HG03432 (cell line): ENCODE measurements around the gene SLC16A12.

Source experiments
- ATAC-seq: cut with Tn5 transposase; IDR thresholded peaks from one replicate; pipeline ENCODE4 v1.9.1; 2021; ENCODE audit warnings: mild to moderate bottlenecking, moderate library complexity; ENCODE audit not compliant: unreplicated experiment

The SLC16A12 gene

GRCh38 chr10:89515031-89515841 lies 20.2 kb downstream of the SLC16A12 start:
- no peak for ATAC-seq

DNA sequence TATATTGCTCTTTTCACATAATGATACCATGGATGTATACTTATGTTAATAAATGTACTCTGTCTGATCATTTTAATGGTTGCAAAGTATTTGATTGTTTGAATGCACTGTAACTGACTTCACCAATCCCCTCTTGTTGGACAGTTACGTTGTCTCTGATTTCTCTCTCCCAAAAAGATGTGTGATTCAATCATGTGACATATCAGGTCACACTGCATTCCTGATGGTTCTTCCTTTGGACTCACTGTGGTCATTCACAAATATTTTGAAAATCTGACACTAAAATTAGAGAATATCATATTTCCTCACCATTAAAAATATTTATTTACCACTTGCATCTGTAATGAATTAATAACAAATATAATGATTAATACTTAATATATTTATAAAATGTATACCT lies 22.2 kb downstream of the SLC16A12 start:
- ATAC-seq, result no peak

DNA sequence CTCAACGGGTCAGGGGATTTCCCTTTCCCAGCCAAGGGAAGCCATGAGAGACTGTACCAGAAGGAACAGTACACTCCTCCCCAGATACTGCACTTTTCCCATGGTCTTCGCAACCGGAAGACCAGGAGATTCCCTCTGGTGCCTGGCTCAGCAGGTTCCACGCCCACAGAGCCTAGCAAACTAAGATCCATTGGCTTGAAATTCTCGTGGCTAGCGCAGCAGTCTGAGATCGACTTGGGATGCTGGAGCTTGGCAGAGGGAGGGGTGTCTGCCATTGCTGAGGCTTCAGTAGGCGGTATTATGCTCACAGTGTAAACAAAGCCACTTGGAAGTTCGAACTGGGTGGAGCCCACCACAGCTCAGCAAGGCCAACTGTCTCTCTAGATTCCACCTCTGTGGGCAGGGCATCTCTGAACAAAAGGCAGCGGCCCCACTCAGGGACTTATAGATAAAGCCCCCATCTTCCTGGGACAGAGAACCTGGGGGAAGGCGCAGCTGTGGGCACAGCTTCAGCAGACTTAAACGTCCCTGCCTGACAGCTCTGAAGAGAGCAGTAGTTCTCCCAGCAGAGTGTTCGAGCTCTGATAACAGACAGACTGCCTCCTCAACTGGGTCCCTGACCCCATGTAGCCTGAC lies 29.6 kb downstream of the SLC16A12 start:
- ATAC-seq, result no peak

GRCh38 chr10:89504691-89505090 lies 30.7 kb downstream of the SLC16A12 start:
- no peak for ATAC-seq

GRCh38 chr10:89503652-89504370 lies 31.6 kb downstream of the SLC16A12 start:
- no peak for ATAC-seq

GRCh38 chr10:89503151-89503550 lies 32.2 kb downstream of the SLC16A12 start:
- no peak for ATAC-seq

- ATAC-seq, result no peak
These were observed 32.8 kb downstream of the SLC16A12 start for GRCh38 chr10:89502549-89502948.

GRCh38 chr10:89494575-89494974 lies 40.8 kb downstream of the SLC16A12 start:
- ATAC-seq, result no peak

GRCh38 chr10:89494068-89494467 lies 41.3 kb downstream of the SLC16A12 start:
- ATAC-seq, result no peak

DNA sequence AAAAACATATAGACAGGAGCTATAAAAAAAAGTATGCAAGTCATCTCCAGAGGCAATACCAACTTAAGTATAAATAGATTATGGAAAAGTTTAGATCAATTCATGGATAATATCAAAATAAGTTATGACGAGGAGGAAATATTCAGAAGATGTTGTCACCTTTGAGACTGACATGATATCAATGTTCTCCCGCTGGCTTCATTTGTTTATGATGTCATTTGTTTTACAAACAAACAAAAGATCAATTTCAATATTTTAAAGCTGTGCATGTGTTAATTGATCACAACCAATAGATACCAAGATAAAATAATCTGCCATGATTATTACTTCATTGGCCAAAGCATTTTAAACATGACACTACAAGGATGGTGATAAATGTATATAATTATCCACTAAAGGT lies 43.5 kb downstream of the SLC16A12 start:
- ATAC-seq, result no peak

DNA sequence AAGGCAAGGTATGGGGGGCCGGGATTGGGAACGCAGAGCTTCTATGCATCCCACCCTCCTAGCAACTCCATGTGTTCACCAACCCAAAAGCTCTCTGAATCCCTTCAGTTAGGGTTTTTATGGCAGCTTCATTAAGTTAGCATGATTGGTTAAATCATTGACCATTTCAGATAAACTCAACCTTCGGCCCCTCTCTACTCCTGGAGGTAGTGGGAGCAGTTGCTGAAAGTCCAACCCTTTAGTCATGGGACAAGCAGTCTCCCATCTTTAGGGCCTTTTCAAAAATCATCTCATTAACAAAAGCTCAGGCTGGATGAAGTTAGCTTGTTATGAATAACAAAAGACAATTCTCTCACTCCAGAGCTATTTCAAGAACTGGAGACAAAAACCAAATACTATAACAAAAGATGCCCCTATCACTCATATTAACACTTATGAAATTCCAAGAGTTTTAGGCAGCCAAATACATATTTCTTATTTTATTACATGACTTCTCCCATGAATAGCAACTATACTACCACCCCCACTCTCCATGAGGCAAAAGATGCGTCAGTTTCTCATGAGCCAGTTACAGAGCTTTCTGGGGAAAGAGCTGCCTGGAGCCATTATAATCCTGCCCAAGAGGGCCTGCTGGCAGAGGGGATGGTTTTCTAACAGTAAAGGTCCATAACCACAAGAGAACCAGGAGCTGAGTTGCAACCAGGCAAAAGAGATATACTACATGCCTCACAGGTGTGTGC lies 44.6 kb downstream of the SLC16A12 start:
- ATAC-seq, result no peak

DNA sequence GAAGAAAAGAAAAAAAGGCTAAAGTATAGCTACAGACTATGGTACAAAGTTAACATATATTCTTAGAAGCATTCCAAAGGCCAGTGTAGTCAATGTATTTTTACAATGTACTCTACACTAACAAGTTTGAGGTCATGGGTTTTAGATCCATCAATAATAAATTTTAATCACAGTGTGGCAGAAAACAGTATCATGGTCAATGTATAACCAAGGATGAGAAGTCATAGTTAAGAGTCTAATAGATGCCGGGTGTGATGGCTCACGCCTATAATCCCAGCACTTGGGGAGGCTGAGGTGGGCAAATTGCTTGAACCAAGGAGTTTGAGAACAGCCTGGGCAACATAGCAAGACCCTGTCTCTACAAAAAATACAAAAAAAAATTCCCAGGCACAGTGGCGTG lies 53.1 kb downstream of the SLC16A12 start:
- ATAC-seq, result no peak

DNA sequence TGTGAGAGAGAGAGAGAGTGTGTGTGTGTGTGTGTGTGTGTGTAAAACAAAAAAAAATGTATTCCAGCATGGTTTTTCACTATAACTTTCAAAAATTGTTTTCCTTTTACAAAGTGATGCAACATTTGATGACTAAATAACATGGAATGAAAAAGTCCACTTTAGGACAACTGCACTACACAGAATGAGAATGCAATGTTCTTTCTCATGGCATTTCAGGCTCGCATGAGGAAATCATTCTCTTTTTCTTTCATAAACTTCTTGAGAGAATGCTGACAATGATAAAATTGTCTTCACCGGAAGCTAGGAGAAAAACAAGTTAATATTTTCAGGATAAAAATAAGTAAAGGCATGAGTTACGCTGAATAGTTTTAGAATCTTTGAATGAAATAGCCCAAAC lies 53.7 kb downstream of the SLC16A12 start:
- no peak for ATAC-seq

DNA sequence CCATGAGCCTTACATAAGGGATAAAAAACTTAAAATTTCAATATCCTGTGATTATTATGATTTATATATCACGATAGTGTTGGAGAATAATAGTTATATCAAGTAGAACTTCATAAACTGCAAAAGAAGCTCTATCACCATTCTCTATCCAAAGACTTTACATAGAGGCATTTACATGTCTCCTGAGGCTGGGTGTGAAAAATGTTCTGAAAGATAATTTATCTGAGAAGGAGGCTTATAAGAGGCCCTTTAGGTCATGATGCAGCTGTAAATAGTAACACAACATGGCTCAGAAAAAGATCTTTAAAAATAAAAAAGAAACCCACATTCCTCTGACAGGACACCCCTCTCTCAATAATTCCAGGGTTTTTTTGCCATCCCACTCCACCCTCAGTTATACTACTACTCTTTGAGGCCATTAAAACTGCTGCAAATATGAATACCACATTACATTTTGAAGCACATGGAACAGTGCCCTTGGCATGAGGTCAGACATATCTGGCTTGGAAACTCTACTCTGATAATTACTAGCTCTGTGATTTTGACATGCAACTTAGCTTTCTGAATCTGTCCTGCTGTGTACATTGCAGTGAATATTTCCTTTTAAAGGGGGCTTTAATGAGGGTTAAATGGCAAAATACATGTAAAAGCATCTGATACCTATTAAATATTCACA lies 55.5 kb downstream of the SLC16A12 start:
- ATAC-seq, result no peak

GRCh38 chr10:89478739-89479654 lies 56.4 kb downstream of the SLC16A12 start:
- ATAC-seq, result no peak

- ATAC-seq, result no peak
These were observed 57.2 kb downstream of the SLC16A12 start for GRCh38 chr10:89478085-89478738.

DNA sequence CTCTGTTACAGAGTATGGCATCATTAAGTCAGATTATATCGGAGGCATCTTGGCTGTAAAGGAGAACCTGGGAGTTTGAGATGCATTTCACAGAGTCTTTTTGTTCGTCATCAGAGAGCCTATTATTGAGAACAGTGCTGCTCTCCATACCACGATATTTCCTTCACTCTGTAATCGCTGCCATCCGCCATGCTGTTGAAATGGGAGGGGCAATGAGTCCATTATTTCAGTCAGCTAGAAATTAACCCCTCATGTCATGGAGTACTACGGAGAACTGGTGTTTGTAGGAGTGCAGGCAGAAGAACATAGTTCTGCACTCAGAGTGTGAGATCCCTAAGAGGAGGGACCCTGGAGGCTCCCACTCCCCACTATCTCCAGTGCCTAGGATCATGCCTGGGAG lies 59.2 kb downstream of the SLC16A12 start:
- no peak for ATAC-seq

- ATAC-seq, result no peak
These were observed 59.8 kb downstream of the SLC16A12 start for GRCh38 chr10:89475591-89475998.

DNA sequence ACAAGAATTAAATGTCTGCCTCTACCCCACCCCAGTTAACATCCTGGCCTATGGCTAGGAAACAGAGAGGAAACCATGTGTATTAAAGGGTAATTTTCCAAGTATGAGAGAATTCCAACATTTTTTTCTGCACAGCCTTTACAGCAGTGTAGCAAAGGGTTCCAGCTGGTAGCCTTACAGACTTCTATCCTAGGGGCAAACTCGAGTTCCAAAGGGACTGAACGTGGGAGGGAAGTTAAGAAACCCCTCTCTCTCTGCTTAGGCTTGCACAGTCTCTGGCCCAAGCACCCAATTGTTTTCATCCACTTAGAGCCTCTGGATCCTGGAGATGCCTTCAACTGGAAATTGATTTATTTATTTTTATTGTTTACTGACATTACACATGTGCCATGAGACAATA lies 60.3 kb downstream of the SLC16A12 start:
- no peak for ATAC-seq
